GM03348 (cell line): ENCODE results near the gene ZC3H18.

Source experiments
- DNase-seq: peaks from one replicate; pipeline ENCODE4 v3.0.0; 2012; ENCODE audit warnings: low spot score

Gene ZC3H18

DNA sequence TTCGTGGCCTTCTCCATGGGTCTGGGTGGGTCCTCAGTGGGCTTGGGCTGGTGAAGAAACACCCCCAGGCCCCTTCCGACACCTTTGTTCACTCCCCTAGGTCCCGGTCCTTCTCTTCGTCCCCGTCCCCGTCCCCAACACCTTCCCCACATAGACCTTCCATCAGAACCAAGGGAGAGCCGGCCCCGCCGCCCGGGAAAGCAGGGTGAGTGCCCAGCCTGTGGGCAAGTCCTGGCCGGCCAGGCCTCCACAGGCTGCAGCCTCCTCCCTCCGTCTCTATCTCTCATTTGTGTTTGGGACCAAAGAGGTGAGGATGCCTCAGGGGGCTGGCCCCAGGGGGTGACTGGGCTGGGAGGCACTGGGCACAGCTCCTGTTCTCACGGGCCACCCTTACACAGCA, 53.7 kb downstream of the ZC3H18 start:
- no peak for DNase-seq

- DNase-seq: no peak
These were observed 54.3 kb downstream of the ZC3H18 start for GRCh38 chr16:88624481-88624880.

DNA sequence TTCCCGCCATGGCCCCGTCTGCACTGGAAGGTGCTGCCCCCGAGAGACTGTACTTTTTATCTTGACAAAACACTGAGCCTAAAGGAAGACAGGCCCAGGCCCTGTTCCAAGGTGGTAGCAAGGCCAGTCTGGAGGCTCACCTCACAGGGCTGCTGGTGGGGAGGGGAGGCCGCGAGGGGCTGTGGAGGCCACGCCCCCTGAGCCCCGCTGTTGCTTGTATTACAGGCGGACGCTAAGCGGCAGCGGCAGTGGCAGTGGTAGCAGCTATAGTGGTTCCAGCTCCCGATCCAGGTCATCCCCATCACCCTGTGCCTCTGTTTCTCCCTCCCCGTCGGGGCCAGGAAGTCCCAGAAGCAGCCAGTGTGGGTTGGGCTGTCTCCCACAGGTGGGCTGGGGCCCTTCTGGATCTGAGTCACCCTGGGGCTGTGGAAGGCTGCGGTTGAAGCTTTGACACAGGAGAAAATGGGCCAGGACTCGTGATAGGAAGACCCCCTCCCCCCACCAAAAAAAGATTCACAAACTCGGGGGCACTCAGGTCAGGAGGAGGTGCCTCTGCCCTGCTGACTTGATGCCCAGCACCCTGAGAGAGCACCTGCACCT, 54.9 kb downstream of the ZC3H18 start:
- no peak for DNase-seq

- no peak for DNase-seq
These were observed 56.4 kb downstream of the ZC3H18 start for GRCh38 chr16:88626646-88627045.

GRCh38 chr16:88627531-88628411, 57.6 kb downstream of the ZC3H18 start:
- DNase-seq: no peak

GRCh38 chr16:88628512-88628974, 58.3 kb downstream of the ZC3H18 start:
- DNase-seq: no peak

DNA sequence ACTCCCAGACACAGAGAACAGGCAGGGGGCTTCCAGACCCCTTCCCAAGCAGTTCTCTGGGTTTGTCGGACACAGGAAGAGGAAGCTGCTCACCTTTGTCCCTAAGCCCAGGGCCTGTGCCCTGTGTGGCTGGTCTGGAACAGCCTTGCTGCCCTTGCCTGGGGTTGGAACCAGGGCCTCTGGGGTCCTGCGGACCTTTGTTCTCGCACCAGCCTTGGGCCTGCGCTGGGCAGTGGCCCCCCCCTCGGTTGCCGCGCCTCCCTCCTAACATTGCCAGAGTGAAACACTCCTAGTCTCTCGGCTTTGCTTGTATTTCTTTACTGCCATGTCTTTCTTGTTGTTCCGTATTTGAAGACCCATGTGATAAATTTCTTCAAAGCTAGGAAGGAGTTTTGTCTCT, 59.6 kb downstream of the ZC3H18 start:
- no peak for DNase-seq

GRCh38 chr16:88630433-88630832, 60.2 kb downstream of the ZC3H18 start:
- no peak for DNase-seq

DNA sequence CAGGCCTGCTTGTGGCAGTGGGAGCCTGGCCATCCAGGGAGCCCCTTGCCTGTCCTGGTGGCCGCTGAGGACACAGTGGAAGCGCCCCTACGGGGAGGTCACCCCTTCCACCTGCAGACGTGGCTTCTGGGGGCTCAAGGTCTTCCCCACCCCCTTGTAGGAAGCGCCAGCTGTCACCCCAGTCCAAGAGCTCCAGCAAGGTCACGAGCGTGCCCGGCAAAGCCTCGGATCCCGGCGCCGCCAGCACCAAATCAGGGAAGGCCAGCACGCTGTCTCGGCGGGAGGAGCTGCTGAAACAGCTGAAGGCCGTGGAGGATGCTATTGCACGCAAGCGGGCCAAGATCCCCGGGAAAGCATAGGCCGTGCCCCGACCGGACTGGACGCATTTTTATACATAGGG, 60.7 kb downstream of the ZC3H18 start:
- DNase-seq: no peak

DNA sequence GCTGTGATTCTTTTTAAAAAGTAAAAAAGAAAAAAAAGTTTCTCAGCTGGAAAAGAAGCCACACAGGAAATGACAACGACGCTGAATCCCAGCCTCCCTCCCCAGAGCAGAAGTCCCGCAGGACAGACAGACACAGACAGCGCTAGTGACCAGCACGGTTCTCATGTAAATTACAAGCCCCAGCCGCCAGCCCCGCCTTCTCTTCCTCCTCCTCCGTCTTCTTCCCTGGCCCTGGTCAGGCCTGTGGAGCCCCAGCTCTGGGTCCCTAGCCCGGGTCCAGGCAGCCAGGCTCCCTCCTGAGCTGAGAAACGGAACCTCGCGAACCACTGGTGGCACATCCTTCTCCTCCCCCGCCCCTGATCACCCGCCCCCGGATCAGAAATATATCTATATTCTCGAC, 61.2 kb downstream of the ZC3H18 start:
- no peak for DNase-seq

DNA sequence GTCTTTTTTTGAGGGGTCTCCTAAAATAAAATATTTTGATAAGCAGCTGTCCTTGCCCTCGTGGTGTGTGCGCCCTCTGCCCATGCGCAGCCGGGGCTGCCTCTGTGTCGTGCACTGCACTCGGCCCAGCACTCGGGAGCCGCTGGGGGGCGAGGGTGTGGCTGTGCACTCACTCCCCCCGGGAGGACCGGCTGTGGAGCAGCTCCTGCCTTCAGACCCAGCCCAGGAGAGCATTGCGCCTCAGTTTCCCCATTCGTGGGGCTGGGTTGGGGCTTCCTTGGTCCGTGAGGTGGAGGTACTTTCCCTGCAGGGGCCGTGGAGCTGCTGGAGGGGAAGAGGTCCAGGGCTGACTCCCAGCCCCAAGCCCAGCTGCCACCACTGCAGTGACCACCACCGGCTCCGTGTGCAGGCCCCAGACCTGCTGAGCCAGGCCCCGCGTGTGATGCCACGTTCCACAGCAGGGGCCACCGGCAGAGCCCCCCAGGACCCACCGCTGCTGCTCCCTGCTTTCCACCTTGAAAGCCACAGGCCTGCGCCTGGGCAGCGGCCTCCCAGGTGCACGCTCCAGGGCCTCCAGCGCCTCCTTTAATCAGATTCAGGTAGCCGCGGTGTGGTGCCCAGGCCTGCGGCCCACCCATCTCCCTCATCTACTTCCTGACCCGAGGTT, 61.9 kb downstream of the ZC3H18 start:
- DNase-seq: no peak

- DNase-seq: no peak
These were observed 62.4 kb downstream of the ZC3H18 start for GRCh38 chr16:88632587-88632930.

DNA sequence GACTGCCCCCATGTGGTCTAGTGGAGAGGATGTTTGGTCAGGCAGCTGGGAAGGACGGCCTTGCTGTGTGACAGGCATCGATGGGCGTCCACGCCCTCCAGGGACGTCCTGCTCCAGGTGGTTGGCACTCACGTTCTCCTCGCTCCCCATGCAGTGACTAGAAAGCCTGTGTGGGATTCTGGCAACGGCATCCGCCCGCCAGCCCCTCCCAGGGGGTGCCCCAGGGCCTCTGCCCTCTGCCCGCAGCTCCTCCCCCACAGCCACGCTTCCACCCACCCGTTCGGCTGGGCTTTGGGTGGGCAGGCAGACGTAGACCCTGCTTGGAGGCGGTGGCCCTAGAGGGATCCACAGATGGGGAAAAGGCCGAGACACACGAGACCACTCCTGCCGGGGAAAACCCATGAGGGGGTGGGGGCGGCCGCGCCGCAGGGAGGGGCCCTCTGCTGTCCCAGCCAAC, 63.5 kb downstream of the ZC3H18 start:
- DNase-seq: peak; percentile 36

DNA sequence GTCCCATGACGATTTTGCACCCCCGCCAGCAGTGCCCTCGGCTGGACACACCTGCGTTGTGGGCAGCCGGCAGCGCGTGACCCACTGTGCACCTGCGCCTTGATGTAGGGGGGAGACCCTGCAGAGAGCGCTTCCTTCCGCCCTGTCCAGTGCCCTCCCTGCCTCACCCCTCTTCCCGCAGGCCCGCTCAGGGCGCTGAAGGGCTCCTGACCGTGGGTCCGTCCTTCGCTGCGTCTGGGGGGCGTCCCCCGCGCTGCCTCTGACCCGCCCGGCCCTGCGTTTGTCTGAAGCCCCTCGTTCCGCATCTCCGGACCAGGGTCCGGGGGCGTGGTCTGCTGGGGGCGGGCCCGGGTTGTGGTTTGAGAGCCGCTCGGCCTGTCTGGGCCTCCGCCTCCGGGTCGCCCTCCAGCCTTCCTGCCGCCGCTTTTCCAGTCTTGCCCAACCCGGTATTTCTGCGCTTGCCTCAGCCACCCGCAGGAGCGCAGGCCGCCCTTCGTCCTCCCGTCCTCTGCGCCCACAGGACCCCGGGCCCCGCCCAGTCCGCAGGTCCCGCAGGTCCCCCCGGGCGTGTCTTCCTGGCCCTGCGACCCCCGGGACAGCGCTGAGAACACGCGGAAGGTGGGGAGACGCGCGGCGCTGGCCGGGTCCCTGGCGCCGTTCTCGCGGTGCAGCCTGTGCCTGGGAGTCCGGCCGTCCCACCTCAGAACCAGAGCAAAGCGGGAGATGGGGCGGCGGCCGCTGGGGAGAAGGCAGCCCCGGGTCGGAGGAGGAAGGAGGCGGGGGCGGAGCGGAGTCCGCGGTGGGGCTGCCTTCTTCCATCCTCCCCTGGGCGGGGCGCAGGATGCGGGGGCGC, 64.2 kb downstream of the ZC3H18 start:
- DNase-seq: peak; percentile 86

DNA sequence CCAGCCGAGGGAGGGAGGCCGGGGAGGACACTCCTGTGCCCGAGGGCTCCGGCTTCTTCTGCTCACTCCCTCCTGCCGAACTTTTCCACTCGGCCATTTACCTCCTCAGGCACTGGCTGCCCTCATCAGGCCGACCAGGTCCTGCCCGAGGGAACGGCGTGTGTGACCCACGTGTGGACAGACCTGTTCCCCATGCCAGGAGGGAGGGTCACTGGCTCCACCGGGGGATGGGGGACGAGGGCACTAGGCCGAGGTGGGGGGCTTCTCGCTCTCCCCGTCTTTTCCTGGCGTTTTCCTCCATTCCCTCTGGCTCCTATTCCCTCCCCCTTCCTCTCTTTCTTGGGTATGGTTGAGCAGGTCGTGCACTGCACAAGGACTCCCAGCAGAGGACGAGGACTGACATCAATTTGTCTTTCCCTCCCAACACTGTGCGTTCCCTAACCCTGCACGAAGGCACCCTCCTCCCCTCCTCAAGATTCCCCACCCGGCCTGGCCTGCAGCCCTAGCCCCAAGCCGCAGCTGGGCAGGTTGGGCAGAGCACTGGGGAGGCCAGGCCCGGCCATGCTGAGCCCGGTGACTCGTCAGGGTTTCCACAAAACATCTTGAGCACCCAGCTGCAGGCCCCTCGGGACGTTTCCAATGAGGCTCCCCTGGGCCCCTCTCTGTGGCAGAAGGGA, 64.9 kb downstream of the ZC3H18 start:
- peak; percentile 31 for DNase-seq

- no peak for DNase-seq
These were observed 65.6 kb downstream of the ZC3H18 start for GRCh38 chr16:88635671-88636319.

GRCh38 chr16:88636488-88637265, 66.5 kb downstream of the ZC3H18 start:
- DNase-seq: no peak

GRCh38 chr16:88638323-88639230, 68.4 kb downstream of the ZC3H18 start, which contains the start of gene IL17C:
Gene IL17C, plus strand, starts transcription at chr16:88638572. Its CDS starts 70 bp downstream, at chr16:88638642.
- DNase-seq: no peak
